Peyer's patch (tissue), 4 donors: ENCODE results near the gene ASTN1. TPM values are rescaled to one million over a fixed set of nuclear protein-coding genes. Genes with fewer than 3 reads are reported as not detected.

Experiments
- DNase-seq, 3 donors: peaks; one replicate each; pipeline ENCODE4 v3.0.0-alpha.2; 2017 to 2019
- H3K27ac ChIP-seq, 4 donors: fragments of 200-600 bp; sonication (generic); one replicate each; pipeline ENCODE4 v1.5.1; 2016 to 2019
- H3K27me3 ChIP-seq, 2 donors: fragments of 200-600 bp; sonication (generic); one replicate each; pipeline ENCODE4 v1.5.1; 2019
- H3K36me3 ChIP-seq, 3 donors: fragments of 200-600 bp; sonication (generic); one replicate each; pipeline ENCODE4 v1.5.1; 2016 to 2019
- H3K4me1 ChIP-seq, 4 donors: fragments of 200-600 bp; sonication (generic); one replicate each; pipeline ENCODE4 v1.5.1; 2016 to 2019
- H3K4me3 ChIP-seq, 4 donors: fragments of 200-600 bp; sonication (generic); 1 replicate in 3 of 4; 2 replicates in 1 of 4; pipeline ENCODE4 v1.5.1; 2016 to 2019; ENCODE audit warnings: mild to moderate bottlenecking in 1 of 4
- H3K9me3 ChIP-seq, 4 donors: fragments of 200-600 bp; sonication (generic); one replicate each; pipeline ENCODE4 v1.5.1; 2016 to 2019; ENCODE audit warnings: mild to moderate bottlenecking in 1 of 4
- CTCF ChIP-seq, 6 experiments: fragments of 450-650 bp in 4 of 6; fragments of 200-600 bp in 2 of 6; sonication (generic) in 1 of 6; IDR thresholded peaks; one replicate each; pipeline ENCODE4 v1.5.1; 2017 to 2019; ENCODE audit warnings: antibody characterized with exemption in 6 of 6, mild to moderate bottlenecking in 3 of 6, moderate library complexity in 1 of 6
- POLR2A ChIP-seq, 2 donors: fragments of 450-650 bp; IDR thresholded peaks; one replicate each; pipeline ENCODE4 v1.5.1; 2017; ENCODE audit warnings: antibody characterized with exemption in 2 of 2, mild to moderate bottlenecking in 2 of 2, moderate library complexity in 2 of 2
- total RNA-seq, 4 donors: library from RNA; depleted of rRNA; stranded (reverse); fragments of >200 nt; gene quantifications; one replicate each; pipeline ENCODE4 v1.1.0, GENCODE V29; 2016

Gene ASTN1
- total RNA-seq, 4 donors from 2014 or later: 0.28 TPM; not detected in 3

- no peak for DNase-seq
- no peak overlapping the region for H3K4me3 ChIP-seq
- H3K9me3 ChIP-seq: peaks cover 0 to 3% (median 0%) of the 10 kb centered on the region in 4 donors
- no peak overlapping the region for H3K27ac ChIP-seq
- no peaks in the 10 kb centered on the region for H3K4me1 ChIP-seq
- TF ChIP-seq CTCF (IDR thresholded peaks at IDR 0.05) (no peak), POLR2A (IDR thresholded peaks at IDR 0.05) (no peak)
- H3K36me3 ChIP-seq: no peaks in the 10 kb centered on the region
- H3K27me3 ChIP-seq: no peaks in the 10 kb centered on the region
Measured at GRCh38 chr1:176938375-176938774, 226.1 kb downstream of the ASTN1 start.

GRCh38 chr1:176934370-176934769 is 230.1 kb downstream of the ASTN1 start:
- TF ChIP-seq POLR2A (IDR thresholded peaks at IDR 0.05) (no peak), CTCF (IDR thresholded peaks at IDR 0.05) (no peak)
- Histone ChIP-seq H3K27me3 (no peaks in the 10 kb centered on the region), H3K36me3 (no peaks in the 10 kb centered on the region), H3K27ac (no peak overlapping the region), H3K4me3 (no peak overlapping the region), H3K9me3 (peaks cover 0 to 3% (median 0%) of the 10 kb centered on the region in 4 donors), H3K4me1 (no peaks in the 10 kb centered on the region)
- no peak for DNase-seq

- TF ChIP-seq CTCF (IDR thresholded peaks at IDR 0.05) (no peak), POLR2A (IDR thresholded peaks at IDR 0.05) (no peak)
- H3K27ac ChIP-seq: no peak overlapping the region
- H3K36me3 ChIP-seq: no peaks in the 10 kb centered on the region
- no peaks in the 10 kb centered on the region for H3K4me1 ChIP-seq
- no peaks in the 10 kb centered on the region for H3K9me3 ChIP-seq
- DNase-seq: no peak
- H3K27me3 ChIP-seq: no peaks in the 10 kb centered on the region
- H3K4me3 ChIP-seq: no peak overlapping the region
Measured at GRCh38 chr1:176932114-176933104, 232.1 kb downstream of the ASTN1 start.

GRCh38 chr1:176931526-176931925 is 233.0 kb downstream of the ASTN1 start:
- no peak for TF ChIP-seq CTCF (IDR thresholded peaks at IDR 0.05)
- TF ChIP-seq POLR2A (IDR thresholded peaks at IDR 0.05): no peak
- no peaks in the 10 kb centered on the region for H3K27me3 ChIP-seq
- H3K36me3 ChIP-seq: no peaks in the 10 kb centered on the region
- H3K27ac ChIP-seq: no peak overlapping the region
- H3K4me1 ChIP-seq: no peaks in the 10 kb centered on the region
- H3K4me3 ChIP-seq: no peak overlapping the region
- DNase-seq: no peak
- H3K9me3 ChIP-seq: no peaks in the 10 kb centered on the region

GRCh38 chr1:176926330-176927086 is 238.0 kb downstream of the ASTN1 start:
- no peak for TF ChIP-seq POLR2A (IDR thresholded peaks at IDR 0.05)
- TF ChIP-seq CTCF (IDR thresholded peaks at IDR 0.05): no peak
- H3K9me3 ChIP-seq: no peaks in the 10 kb centered on the region

More at GRCh38 chr1:176926330-176927086, 238.0 kb downstream of the ASTN1 start:
- DNase-seq: no peak
- H3K27me3 ChIP-seq: no peaks in the 10 kb centered on the region
- H3K4me3 ChIP-seq: no peak overlapping the region
- H3K4me1 ChIP-seq: no peaks in the 10 kb centered on the region
- H3K36me3 ChIP-seq: no peaks in the 10 kb centered on the region
- no peak overlapping the region for H3K27ac ChIP-seq
